Epithelial cell of proximal tubule (primary cell): Measurements from ENCODE around the gene LTB. TPM values are rescaled to one million over a fixed set of nuclear protein-coding genes. Genes with fewer than 3 reads are reported as not detected.
A peak's percentile ranks its signal among the peaks of the same experiment; 100 is the strongest.
"Not testable (repeated sequence)": the region's sequence is repeated elsewhere in the genome, so short reads cannot be mapped to it uniquely, and the experiment has no call there.

Experiments used
- DNase-seq: peaks from one replicate; pipeline ENCODE4 v3.0.0-alpha.2; 2011; ENCODE audit warnings: low read depth
- H3K4me3 ChIP-seq: 2 replicates; pipeline ENCODE4 v1.5.1; 2011; ENCODE audit warnings: low read depth, mild to moderate bottlenecking, low read length
- total RNA-seq: library from RNA; depleted of rRNA; stranded (reverse); fragments of >200 nt; gene quantifications from 2 replicates; pipeline ENCODE4 v1.2.3, GENCODE V29; 2015
- TF ChIP-seq, protein P1 (sequence below): conservative IDR thresholded peaks from 2 replicates; pipeline ENCODE4 v1.5.1; 2012; ENCODE audit warnings: low read depth, mild to moderate bottlenecking, low read length

The LTB gene
- total RNA-seq, 1 donor from 2014 or later: 50.8 TPM

DNA sequence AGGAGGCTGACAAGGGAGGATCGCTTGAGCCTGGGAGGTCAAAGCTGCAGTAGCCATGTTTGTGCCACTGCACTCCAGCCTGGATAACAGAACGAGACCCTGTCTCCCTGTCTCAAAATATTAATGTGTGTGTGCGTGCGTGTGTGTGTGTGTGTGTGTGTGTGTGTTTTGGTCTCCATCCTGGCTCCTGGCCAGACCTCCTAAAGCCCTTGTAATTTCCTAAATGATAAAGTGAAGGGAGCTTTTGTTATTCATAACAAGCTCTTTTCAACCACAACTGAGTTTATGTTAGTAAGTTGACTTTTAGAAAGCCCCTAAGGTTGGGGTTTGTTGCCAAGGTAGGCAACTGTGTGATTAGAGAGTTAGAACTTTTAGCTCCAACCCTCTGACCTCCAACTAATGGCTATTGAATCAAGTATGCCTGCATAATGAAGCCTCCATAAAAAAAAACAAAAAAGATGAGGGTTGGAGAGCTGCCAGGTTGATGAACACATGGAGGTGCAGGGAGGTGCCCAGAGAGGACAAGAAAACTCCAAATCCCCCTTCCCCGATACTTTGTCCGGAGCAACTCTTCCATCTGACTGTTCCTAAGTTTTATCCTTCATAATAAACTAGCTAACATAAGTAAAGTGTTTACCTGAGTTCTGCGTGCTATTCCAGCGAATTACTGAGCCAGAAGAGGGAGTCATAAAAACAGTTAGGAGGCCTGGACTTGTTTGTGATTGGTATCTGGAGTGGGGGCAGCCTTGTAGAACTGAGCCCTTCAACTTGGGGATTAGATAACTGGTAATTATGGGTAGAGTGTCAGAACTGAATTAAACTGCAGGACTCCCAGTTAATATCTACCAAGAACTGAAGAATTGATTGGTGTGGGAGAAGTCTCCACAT, 27.5 kb upstream of the LTB start:
- no peak overlapping the region for H3K4me3 ChIP-seq
- TF ChIP-seq, protein P1, sequence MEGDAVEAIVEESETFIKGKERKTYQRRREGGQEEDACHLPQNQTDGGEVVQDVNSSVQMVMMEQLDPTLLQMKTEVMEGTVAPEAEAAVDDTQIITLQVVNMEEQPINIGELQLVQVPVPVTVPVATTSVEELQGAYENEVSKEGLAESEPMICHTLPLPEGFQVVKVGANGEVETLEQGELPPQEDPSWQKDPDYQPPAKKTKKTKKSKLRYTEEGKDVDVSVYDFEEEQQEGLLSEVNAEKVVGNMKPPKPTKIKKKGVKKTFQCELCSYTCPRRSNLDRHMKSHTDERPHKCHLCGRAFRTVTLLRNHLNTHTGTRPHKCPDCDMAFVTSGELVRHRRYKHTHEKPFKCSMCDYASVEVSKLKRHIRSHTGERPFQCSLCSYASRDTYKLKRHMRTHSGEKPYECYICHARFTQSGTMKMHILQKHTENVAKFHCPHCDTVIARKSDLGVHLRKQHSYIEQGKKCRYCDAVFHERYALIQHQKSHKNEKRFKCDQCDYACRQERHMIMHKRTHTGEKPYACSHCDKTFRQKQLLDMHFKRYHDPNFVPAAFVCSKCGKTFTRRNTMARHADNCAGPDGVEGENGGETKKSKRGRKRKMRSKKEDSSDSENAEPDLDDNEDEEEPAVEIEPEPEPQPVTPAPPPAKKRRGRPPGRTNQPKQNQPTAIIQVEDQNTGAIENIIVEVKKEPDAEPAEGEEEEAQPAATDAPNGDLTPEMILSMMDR: no peak
- DNase-seq: no peak

DNA sequence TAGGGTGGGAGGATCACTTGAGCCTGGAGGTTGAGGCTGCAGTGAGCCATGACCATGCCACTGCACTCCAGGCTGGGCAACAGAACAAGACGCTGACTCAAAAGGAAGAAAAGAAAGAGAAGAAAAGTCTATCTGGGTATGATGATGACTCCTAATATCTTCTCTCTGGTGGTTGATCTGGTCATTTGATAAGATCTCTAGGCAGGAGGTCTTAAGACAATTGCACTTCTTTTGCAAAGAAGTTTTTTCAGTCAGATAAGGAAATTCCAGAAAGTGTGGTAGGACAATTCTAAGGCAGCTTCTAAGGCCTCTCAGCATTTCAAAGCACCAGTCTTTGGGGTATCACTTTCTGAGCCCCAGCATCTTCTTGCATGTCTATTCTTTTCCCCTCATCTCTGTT, 25.1 kb upstream of the LTB start:
- TF ChIP-seq, protein P1: no peak

DNA sequence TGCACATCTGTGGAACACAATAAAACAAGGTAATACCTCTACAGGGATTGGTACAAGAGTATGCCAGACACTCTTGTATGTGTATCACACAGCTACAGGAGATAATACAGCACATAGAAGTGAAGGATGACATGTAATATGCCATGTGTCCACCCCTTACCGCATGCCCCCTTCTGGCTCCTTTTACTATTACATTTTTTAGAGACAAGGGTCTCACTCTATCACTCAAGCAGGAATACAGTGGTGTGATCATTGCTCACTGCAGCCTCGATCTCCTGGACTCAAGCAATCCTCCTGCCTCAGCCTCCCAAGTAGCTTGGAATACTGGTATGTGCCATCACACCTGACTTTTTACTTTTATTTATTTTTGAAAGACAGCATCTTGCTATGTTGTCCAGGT, 14.8 kb upstream of the LTB start:
- TF ChIP-seq, protein P1: peak; percentile 40
- no peak for DNase-seq

More for the DNA sequence above, 25.1 kb upstream of the LTB start:
- no peak overlapping the region for H3K4me3 ChIP-seq
- DNase-seq: no peak

DNA sequence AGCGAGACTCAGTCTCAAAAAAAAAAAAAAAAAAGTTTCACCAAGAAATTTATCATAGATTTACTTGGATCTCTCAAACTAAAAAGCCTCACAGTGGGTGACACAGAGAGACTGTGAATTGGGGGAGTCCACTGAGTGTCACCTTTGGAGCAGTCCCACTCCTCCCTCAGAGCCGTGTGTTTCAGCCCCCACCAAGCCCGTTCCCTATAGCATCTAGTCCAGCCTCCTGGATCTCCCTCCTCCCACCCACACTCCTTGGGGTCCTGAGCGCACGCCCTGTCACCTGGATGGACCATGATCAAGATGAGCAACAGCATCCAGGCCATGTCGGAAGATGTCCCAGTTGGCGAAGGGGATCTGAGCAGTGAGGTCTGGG, 10.2 kb upstream of the LTB start:
- DNase-seq: no peak
- TF ChIP-seq, protein P1: no peak
- no peak overlapping the region for H3K4me3 ChIP-seq

More for the DNA sequence above, 14.8 kb upstream of the LTB start:
- no peak overlapping the region for H3K4me3 ChIP-seq

DNA sequence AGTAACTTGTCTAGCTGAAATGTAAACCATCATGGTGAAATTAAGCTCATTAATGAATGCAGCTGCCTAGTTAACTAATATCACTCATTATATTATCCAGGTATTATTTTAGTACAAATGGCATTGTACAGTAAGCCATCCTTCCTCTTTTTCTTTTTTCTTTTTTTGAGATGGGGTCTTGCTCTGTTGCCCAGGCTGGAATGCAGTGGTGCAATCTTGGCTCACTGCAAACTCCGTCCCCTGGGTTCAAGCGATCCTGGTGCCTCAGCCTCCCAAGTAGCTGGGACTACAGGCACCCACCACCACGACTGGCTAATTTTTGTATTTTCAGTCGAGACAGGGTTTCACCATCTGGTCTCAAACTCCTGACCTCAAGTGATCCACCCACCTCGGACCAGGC, 8.5 kb upstream of the LTB start:
- DNase-seq, H3K4me3 ChIP-seq: not testable (repeated sequence)

DNA sequence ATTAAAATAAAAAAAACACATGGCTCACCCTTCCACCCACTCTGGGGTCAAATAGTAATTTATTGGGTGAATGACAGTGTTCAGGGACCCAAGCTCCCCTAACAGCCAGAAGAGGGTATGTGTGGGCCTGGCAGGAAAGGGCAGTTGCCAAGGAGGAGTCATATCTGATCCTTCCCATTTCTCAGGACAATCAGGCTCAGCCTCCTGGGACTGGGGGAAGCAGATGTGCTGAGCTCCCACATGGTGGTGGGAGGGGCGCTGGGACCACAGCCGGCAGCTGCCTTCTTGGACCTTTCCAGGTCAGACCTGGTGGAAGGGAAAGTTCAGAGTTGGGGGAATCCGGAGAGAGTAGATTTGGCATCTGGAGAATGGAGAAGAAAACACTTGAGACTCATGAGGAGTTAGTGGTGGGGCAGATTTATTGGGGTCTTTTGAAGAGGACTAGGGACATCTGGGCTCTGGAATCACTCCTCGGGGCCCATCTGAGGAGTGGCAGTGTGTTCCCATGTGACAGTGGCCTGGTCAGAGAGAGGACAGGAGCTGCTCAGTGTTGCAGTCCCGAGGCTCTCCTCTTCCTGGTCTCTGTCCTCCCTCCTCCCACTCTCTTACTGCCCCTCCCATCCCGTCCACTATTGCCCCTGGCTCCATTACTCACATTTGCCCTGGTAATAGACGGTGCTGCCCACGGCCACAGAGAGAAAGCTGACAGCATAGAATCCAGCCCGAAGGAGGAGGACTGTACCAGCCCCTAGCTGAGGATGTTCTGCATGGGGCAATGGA, 6.8 kb upstream of the LTB start:
- no peak for DNase-seq
- TF ChIP-seq, protein P1: no peak
- no peak overlapping the region for H3K4me3 ChIP-seq

DNA sequence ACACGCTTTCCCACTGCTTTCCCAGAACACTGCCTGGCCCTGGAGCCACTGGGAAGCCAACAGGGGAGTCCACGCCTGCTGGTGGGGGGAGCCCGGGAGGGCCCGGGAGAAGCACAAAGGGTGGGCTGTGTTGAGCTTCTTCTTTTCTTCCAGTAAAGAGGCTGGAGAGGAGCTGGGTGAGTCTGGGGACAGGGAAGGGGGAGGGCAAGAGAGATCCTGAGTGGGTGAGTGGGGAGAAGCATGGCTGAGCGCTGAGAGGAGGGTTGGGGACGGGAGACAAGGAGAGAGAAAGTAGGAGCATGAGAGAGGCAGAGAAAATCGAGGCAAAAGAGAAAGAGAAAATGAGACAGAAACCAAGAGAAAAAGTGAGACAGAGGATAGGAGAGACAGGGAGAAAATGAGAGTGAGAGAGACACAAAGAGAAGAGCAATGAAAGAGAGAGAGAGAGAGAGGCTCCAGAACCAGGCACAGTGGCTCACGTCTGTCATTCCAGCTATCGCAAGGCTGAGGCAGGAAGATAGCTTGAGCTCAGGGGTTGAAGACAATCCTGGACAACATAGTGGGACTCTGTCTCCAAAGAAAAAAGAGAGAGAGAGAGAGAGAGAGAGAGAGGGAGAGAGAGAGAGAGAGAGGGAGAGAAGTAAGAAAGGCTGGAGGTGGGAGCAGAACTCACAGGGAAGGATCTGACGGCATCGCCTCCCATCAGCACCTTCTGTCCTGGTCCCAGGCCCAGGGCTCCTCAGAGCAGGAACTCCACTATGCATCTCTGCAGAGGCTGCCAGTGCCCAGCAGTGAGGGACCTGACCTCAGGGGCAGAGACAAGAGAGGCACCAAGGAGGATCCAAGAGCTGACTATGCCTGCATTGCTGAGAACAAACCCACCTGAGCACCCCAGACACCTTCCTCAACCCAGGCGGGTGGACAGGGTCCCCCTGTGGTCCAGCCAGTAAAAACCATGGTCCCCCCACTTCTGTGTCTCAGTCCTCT, 5.9 kb upstream of the LTB start:
- TF ChIP-seq, protein P1: no peak
- no peak for DNase-seq
- H3K4me3 ChIP-seq: no peak overlapping the region
